ENCODE measurements around the gene CEBPG. TPM values are rescaled to one million over a fixed set of nuclear protein-coding genes. Genes with fewer than 3 reads are reported as not detected.

The CEBPG gene
- total RNA-seq, 2 experiments from 2014 or later = 26.2 to 26.3 TPM

- Mint-ChIP-seq H3K4me3 (no peak overlapping the region), H3K36me3 (no peaks in the 10 kb centered on the region), H3K9me3 (no peaks in the 10 kb centered on the region), H3K27ac (no peak overlapping the region), H3K27me3 (no peaks in the 10 kb centered on the region), H3K4me1 (no peaks in the 10 kb centered on the region)
- ATAC-seq (ENCODE audit: low read depth) (no peak), DNase-seq (no peak)
- POLR2A ChIA-PET = no interaction called here
Measured at GRCh38 chr19:33389421-33390100, 16.1 kb downstream of the CEBPG start.

- Mint-ChIP-seq H3K9me3 (no peaks in the 10 kb centered on the region), H3K27me3 (no peaks in the 10 kb centered on the region), H3K4me1 (no peaks in the 10 kb centered on the region), H3K4me3 (no peak overlapping the region), H3K27ac (no peak overlapping the region), H3K36me3 (no peaks in the 10 kb centered on the region)
- no peak for DNase-seq
- ATAC-seq (ENCODE audit: low read depth) = no peak
- POLR2A ChIA-PET = no interaction called here
Measured at GRCh38 chr19:33390101-33390907, 16.8 kb downstream of the CEBPG start.

DNA sequence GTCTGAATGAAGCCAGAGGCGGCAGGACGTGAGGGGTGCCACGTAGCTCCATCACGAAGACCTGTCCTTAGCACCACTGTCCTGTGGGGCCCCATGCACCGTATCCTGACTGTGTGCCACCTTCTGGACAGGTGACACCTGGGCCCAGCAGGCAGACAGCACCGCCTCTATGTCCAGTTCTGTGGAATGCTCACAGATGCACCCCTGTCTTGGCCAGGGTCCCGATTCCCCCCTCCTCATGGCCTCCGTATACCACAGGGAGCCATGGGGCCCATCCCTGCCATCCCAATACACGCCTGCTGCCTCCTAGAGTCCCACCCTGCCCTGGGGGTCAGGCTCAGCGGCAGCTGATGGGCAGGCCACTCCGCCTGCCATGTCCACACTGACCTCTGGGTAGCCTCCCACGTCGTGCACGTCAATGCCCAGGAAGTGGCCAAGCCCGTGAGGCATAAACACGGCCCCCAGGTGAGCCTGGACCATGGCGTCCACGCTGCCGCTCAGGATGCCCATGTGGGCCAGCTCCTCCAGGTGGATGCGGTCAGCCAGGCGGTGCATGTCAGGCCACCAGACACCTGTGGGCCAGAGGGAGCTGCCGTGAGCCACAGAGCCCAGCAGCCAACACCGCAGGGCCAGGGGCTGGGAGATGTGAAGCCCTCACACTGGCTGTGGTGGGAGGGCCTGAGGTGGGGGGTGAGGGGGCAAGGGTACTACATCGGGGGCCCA, 17.6 kb downstream of the CEBPG start:
- DNase-seq = no peak
- Mint-ChIP-seq H3K27ac (no peak overlapping the region), H3K4me1 (no peaks in the 10 kb centered on the region), H3K27me3 (no peaks in the 10 kb centered on the region), H3K36me3 (no peaks in the 10 kb centered on the region), H3K4me3 (no peak overlapping the region), H3K9me3 (no peaks in the 10 kb centered on the region)
- POLR2A ChIA-PET = no interaction called here
- ATAC-seq (ENCODE audit: low read depth) = no peak

DNA sequence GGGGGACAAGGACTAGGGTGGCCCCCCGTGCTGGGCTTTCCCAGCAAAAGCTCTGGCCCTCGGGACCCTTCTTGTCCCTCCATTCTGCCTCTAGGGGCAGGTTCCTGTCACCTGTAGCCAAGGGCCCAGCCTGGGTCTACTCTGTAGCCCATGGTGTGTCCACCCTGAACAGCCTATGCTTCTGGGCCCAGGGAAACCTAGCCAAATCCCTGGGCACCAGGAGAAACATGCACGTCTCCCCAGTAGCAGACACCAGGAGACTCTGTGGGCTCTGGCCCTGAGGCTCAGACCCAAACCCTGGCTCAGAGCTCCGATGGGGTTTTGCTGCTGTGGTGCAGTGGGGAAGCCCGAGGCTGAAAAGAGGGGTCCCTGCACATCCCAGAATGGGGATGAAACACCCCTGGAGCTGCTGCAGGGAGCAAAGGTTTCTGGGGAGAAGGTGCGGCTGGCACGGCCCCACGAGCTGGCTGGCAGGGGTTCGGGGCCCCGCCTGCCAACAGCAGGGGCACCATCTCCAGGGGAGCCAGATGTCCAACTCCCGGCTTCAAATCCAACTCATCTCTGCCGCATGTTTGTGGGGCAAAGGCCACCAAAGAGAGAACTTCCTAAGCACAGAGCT, 18.2 kb downstream of the CEBPG start:
- Mint-ChIP-seq H3K27me3 (no peaks in the 10 kb centered on the region), H3K9me3 (no peaks in the 10 kb centered on the region), H3K4me3 (no peak overlapping the region), H3K36me3 (no peaks in the 10 kb centered on the region), H3K4me1 (no peaks in the 10 kb centered on the region), H3K27ac (no peak overlapping the region)
- ATAC-seq (ENCODE audit: low read depth) (no peak), DNase-seq (peak; percentile 24)
- POLR2A ChIA-PET = no interaction called here

DNA sequence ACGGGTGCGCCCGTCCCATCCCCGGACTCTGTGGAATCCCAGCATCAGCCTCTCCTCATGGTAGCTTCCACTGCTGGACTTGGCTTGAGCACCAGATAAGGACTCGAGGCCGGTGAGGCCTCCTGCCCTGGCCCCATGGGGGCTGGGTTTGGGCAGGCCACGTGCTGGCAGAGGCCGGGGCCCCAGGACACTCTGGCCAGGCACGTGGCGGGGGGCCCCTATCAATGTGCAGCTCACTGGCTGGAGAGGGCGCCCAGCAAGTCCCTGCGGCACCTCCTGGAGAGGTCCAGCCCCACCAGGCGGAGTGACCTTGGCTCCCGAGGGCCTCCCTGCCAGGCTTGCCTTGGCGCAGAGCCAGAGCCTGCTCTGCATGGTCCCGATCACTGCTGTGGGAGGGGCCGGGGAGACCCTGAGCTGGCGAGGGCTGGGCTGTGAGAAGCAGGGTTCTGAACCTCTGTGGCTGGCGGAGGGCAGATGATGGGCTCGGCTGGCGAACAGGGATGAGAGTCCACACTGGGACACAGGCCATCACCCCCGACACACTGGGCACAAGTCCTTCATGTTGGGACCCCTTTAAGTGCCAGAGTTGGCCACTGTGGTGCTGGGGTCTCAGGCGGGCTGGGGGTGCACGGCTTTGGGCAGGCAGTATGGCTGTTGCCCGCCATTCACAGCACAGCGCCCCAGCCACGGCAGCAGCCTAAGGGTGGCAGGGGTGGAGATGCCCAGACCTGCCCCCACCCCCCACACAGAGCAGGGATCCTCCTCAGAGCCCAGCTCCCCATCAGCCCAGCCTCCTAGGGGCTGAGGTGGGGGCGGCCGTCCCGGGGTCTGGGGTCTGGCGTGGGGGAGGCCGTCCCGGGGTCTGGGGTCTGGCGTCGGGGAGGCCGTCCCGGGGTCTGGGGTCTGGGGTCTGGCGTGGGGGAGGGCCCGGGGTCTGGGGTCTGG, 19.1 kb downstream of the CEBPG start:
- no peak overlapping the region for H3K27ac Mint-ChIP-seq
- ATAC-seq (ENCODE audit: low read depth) (no peak), DNase-seq (peak; percentile 25)
- H3K4me3 Mint-ChIP-seq = no peak overlapping the region
- no peaks in the 10 kb centered on the region for H3K27me3 Mint-ChIP-seq
- POLR2A ChIA-PET = no interaction called here
- H3K36me3 Mint-ChIP-seq = no peaks in the 10 kb centered on the region
- H3K9me3 Mint-ChIP-seq = no peaks in the 10 kb centered on the region
- H3K4me1 Mint-ChIP-seq = no peaks in the 10 kb centered on the region

DNA sequence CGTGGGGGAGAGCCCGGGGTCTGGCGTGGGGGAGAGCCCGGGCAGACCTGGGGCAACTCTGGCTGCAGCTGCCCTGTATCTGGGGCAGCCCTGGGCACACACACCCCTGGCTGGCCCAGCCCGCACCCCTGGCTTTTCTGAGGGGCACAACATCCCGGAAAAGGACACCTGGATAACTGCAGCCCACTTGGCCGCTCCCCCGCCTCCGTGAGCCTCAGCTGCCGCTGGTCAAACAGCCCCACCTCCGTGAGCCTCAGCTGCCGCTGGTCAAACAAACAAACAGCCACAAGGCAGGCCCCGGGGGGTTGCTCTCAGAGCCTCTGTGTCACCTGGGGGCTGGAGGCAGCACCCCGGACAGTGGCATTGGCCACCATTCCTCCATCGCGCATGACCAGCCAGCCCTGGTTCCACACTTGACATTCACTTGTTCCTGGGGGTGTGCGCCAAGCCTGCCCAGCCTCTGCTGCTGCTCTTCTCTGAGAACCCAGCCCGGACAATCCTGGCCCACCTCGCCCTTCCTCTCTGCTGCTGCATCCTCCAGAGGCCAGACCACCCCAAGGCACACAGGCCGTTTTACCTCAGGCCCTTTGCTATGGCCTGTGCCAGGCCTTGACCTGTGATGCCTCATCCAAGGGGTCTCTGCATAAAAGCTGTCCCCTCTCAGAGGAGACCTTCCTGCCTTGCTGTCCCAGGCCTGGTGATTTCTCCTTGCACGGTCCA, 19.9 kb downstream of the CEBPG start:
- no peak overlapping the region for H3K4me3 Mint-ChIP-seq
- H3K27ac Mint-ChIP-seq = no peak overlapping the region
- no peak for ATAC-seq (ENCODE audit: low read depth)
- H3K36me3 Mint-ChIP-seq = no peaks in the 10 kb centered on the region
- no peaks in the 10 kb centered on the region for H3K27me3 Mint-ChIP-seq
- DNase-seq = peak; percentile 16
- no peaks in the 10 kb centered on the region for H3K9me3 Mint-ChIP-seq
- H3K4me1 Mint-ChIP-seq = no peaks in the 10 kb centered on the region
- POLR2A ChIA-PET = no interaction called here

DNA sequence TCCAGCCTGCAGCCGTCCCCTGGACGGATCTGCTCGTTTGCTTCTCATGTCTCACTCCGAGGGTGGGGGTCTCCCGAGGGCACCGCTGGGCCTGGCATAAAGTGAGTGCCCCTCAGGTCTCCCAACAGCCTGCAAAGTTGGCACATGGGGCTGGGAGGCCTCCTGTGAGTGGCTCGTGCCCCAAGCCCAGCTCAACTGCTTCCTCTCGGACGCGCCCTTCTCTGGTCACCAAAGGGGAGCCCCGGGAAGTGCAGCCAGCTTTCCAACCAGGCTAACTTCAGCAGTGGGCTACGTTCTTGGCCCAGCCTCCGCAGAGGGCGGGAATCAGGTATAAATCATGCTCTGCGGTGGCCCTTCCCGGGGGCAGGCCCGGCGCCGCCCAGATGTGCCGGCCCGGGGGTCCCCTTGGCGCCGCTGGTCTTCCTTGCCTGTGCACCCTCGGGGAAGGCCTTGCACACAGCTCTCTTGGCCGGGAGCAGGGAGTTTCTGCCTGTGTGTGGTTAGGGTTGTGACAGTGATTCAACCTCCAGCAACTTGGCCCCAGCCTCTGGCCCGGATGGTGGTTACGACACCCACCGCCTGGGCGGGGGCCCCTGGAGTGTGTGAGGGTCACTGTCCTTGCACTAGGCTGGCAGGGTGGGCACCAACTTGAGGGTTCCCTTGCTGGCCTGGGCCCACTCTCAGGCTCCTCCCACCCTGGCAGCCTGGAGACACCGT, 20.7 kb downstream of the CEBPG start:
- POLR2A ChIA-PET = no interaction called here
- DNase-seq (peak; percentile 20), ATAC-seq (ENCODE audit: low read depth) (no peak)
- Mint-ChIP-seq H3K27ac (no peak overlapping the region), H3K27me3 (no peaks in the 10 kb centered on the region), H3K36me3 (no peaks in the 10 kb centered on the region), H3K4me1 (no peaks in the 10 kb centered on the region), H3K4me3 (no peak overlapping the region), H3K9me3 (no peaks in the 10 kb centered on the region)

DNA sequence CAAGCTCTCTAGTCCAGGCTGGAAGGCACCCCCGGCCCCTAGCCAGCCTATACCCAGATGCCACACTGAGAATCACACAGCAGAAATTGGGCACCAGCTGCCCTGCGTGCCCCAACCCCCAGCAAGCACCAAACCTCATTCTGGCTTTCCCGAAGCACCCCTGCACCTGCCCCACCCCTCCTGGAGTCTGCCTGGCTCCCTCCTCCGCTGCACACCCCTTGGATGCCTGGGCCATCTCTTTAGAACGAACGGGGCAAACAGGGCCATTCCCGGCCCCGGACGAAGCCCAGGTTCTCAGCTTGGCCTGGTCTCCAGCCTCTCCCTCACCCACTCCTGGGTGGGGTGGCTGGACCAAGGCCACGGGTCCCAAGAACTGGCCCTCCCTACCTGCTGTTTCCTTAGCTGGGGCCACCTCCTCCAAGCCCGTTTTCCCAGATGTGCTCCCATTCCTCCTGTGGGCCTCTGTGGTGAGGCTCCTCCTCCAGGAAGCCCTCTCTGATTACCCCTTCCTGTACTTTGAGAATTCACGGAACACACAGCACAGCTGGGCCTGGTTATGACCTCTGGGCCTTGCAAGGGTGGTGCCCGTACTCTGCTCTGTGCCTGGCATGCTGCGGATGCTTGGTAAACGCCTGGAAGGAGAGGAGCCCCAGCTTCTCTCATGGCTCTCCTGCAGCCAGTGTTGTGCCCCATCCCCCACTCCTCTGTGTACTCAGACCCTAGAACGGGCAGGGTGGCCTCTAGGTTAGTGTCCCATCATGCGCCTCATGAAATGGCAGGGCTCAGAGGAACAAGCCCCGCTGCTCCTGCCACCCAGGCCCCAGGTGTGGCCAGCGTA, 21.4 kb downstream of the CEBPG start:
- H3K27ac Mint-ChIP-seq = no peak overlapping the region
- POLR2A ChIA-PET = no interaction called here

DNA sequence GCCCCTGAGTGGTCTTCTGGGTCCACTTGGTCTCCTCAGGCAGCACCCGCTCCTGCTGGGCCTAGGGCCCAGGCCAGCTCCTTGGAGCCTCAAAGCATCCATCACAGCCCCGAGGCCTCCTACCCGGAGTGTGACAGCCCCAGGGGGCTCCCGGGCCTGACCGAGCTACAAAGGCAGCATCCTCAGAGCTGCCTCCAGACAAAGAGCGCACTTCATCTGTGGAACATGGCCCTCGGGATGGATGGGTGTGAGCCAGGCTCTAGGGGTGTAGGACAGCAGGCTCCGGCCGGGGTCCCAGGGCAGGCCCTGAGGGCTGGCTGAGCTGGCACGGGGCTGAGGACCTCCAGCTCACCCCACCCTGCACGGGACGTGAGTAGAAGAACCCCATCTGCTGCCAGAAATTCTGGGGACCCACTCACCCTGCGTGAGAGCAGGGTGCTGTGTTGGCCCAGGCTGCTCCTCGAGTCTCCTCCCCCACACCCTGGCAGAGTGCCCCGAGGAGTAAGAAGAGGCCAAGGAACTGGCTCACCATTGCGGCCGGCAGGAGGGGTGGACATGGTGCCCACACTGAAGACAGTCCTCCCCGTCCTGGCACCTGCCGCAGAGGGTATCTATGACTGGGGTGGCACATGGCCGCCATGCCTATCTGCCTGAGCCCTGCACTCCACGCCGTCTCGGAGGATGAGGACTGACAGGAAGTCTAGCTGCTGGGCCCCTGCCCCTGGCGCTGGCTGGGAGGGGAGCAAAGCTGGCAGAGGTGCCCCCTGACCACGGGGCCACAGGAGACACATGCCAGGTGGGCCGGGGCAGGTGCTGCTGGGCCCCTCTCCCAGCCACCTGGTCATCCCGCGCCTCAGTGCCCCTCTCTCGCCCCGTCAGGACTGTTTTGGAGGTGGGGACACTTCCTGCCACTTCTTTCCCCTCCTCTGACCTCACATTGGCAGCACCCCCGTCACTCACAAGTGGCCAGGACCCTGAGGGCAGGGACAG, 22.3 kb downstream of the CEBPG start:
- Mint-ChIP-seq H3K36me3 (no peaks in the 10 kb centered on the region), H3K9me3 (no peaks in the 10 kb centered on the region), H3K4me3 (no peak overlapping the region), H3K4me1 (no peaks in the 10 kb centered on the region), H3K27me3 (no peaks in the 10 kb centered on the region), H3K27ac (no peak overlapping the region)
- ATAC-seq (ENCODE audit: low read depth) (no peak), DNase-seq (peak; percentile 26)
- POLR2A ChIA-PET = no interaction called here

More for the DNA sequence above, 21.4 kb downstream of the CEBPG start:
- no peaks in the 10 kb centered on the region for H3K9me3 Mint-ChIP-seq
- no peaks in the 10 kb centered on the region for H3K36me3 Mint-ChIP-seq
- DNase-seq (peak; percentile 17), ATAC-seq (ENCODE audit: low read depth) (no peak)
- H3K27me3 Mint-ChIP-seq = no peaks in the 10 kb centered on the region
- no peaks in the 10 kb centered on the region for H3K4me1 Mint-ChIP-seq
- H3K4me3 Mint-ChIP-seq = no peak overlapping the region

DNA sequence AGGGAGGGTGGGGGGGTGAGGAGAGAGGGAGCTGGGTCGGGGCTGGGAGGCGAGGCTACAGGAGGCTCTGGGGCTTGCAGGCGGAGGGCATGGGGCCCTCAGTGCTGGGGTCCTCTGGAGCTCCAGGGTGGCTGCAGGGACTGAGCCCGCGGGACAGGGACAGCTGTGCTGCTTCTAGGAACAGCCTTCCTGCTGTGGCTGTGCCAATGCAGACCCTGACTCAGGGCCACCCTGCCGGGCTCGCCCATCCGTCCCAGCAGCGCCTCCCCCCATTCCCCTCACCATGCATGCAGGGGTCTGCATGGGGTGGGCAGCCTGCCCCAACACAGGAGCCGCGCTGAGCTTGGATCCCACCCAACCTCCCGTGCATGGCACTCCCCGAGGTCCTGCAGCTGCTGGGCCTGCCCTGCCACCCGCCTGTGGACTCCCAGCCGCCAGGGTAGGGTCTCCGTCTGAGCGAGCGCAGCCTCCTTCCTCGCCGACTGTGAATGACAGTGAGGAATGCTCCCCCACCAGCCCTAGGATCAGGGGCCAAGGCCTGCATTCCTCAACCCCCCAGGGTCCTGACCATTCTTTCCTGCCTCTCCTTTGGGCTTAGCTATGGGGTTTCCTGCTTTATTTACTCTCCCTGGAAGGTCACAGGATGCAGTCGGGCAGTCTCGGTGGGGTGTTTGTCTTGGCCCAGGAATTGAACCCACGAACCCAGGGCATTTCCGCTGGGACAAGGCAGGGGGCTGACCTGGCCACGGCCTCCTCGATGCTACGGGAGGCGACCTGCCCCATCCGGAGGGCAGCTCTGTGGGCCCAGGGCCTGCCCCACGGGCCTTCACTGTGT, 23.4 kb downstream of the CEBPG start:
- Mint-ChIP-seq H3K9me3 (no peaks in the 10 kb centered on the region), H3K36me3 (no peaks in the 10 kb centered on the region), H3K27me3 (no peaks in the 10 kb centered on the region), H3K4me1 (no peaks in the 10 kb centered on the region), H3K27ac (no peak overlapping the region), H3K4me3 (no peak overlapping the region)
- POLR2A ChIA-PET = interaction anchor here (0.6 kb wide), 1 partner anchor 220 kb away, joined by 3 read pairs; no protein-coding TSS in a partner anchor
- ATAC-seq (ENCODE audit: low read depth) = no peak
- DNase-seq = peak; percentile 21
